Neural progenitor cell (in vitro differentiated cells): ENCODE measurements around the gene TRIM10. TPM values are rescaled to one million over a fixed set of nuclear protein-coding genes. Genes with fewer than 3 reads are reported as not detected.

Experiments
- DNase-seq: peaks from one replicate; pipeline ENCODE4 v3.0.0-alpha.2; 2016; ENCODE audit warnings: low spot score
- H2AFZ ChIP-seq: fragments of 200-600 bp; sonication (generic); replicated peaks from 2 replicates; pipeline ENCODE4 v1.6.1; 2016; ENCODE audit warnings: antibody characterized with exemption
- H3F3A ChIP-seq: fragments of 200-600 bp; sonication (generic); 2 replicates; pipeline ENCODE4 v1.6.1; 2016; ENCODE audit warnings: antibody characterized with exemption, low read depth
- H3K27ac ChIP-seq: fragments of 200-600 bp; sonication (generic); 2 replicates; pipeline ENCODE4 v1.5.1; 2016; ENCODE audit warnings: mild to moderate bottlenecking
- H3K27me3 ChIP-seq: fragments of 200-600 bp; sonication (generic); 2 replicates; pipeline ENCODE4 v1.6.1; 2016; ENCODE audit warnings: mild to moderate bottlenecking, moderate library complexity
- H3K36me3 ChIP-seq: fragments of 200-600 bp; sonication (generic); 2 replicates; pipeline ENCODE4 v1.5.1; 2016
- H3K4me1 ChIP-seq: fragments of 200-600 bp; sonication (generic); 2 replicates; pipeline ENCODE4 v1.6.1; 2016; ENCODE audit warnings: mixed run types
- H3K4me2 ChIP-seq: fragments of 200-600 bp; sonication (generic); 2 replicates; pipeline ENCODE4 v1.6.1; 2016
- H3K4me3 ChIP-seq: fragments of 200-600 bp; sonication (generic); 2 replicates; pipeline ENCODE4 v1.5.1; 2016
- H3K79me2 ChIP-seq: fragments of 200-600 bp; sonication (generic); 2 replicates; pipeline ENCODE4 v1.6.1; 2016; ENCODE audit warnings: low read depth
- H3K9ac ChIP-seq: fragments of 200-600 bp; sonication (generic); 2 replicates; pipeline ENCODE4 v1.6.1; 2016
- H3K9me3 ChIP-seq: fragments of 200-600 bp; sonication (generic); 2 replicates; pipeline ENCODE4 v1.5.1; 2016; ENCODE audit warnings: low read depth
- H4K20me1 ChIP-seq: fragments of 200-600 bp; sonication (generic); 2 replicates; pipeline ENCODE4 v1.6.1; 2016; ENCODE audit warnings: low read depth
- H3K27ac Mint-ChIP-seq: 3 replicates; pipeline ENCODE4 v1.8.0; 2021; ENCODE audit warnings: mixed read lengths
- H3K27me3 Mint-ChIP-seq: 2 replicates; pipeline ENCODE4 v1.8.0; 2022; ENCODE audit warnings: low read depth, mild to moderate bottlenecking, inconsistent platforms, moderate library complexity, mixed read lengths; ENCODE audit not compliant: insufficient read depth
- H3K36me3 Mint-ChIP-seq: 3 replicates; pipeline ENCODE4 v1.8.0; 2021; ENCODE audit warnings: mixed read lengths
- H3K4me1 Mint-ChIP-seq: 3 replicates; pipeline ENCODE4 v1.8.0; 2021; ENCODE audit warnings: mixed read lengths
- H3K4me3 Mint-ChIP-seq: 3 replicates; pipeline ENCODE4 v1.8.0; 2021; ENCODE audit warnings: mild to moderate bottlenecking, moderate library complexity, mixed read lengths
- H3K9me3 Mint-ChIP-seq: 3 replicates; pipeline ENCODE4 v1.8.0; 2020; ENCODE audit warnings: mixed read lengths
- EZH2 ChIP-seq: fragments of 200-600 bp; sonication (generic); IDR thresholded peaks from 2 replicates; pipeline ENCODE4 v1.6.1; 2017; ENCODE audit warnings: antibody characterized with exemption, mild to moderate bottlenecking, moderate library complexity
- EZH2phosphoT487 ChIP-seq: fragments of 200-600 bp; sonication (generic); IDR thresholded peaks from 2 replicates; pipeline ENCODE4 v1.6.1; 2017; ENCODE audit warnings: antibody characterized with exemption
- total RNA-seq: library from RNA; depleted of rRNA; stranded (reverse); fragments of >200 nt; gene quantifications from 2 replicates; pipeline ENCODE4 v1.2.3, GENCODE V29; 2015; ENCODE audit warnings: low replicate concordance
- TF ChIP-seq, protein P1 (sequence below): fragments of 200-600 bp; sonication (generic); IDR thresholded peaks from 2 replicates; pipeline ENCODE4 v1.5.1; 2017; ENCODE audit warnings: antibody characterized with exemption, mild to moderate bottlenecking

The TRIM10 gene
- total RNA-seq, 1 donor from 2014 or later: not detected

DNA sequence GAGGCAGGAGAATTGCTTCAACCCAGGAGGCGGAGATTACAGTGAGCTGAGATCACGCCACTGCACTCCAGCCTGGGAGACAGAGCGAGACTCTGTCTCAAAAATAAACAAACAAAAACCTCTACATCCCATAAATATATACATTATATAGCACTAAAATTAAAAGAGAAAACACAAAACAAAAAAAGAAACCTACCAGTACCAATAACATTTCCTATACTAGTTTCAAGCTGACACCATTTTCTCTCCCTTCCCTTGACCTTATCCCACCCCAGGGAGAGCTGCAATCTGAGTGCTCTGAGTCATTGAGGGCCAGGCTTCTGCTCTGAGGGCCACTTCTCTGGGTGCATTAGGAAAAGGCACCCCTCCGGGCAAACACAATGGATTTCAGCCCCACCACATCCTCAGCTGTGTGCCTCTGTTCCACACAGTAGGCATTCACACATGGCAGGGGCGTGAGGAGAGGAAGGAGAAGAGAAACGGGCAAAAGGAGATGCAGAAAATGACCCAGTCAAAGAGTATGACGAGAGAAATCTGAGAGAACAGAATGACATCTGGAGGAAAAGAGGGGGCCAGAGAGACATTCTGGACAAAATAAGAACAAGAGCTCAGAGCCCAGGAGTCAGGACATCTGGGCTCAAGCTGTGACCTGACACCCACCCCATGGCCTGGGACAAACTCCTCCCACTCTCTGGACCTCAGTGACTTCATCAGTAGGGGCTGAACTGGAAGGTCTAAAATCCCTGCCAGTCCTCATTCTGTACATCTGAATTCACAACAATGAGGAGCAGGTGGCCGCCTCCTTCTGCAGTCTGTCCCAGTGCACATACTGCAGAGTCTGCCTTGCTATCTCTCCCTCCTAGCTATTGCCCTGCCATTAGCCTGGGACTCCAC lies 34.0 kb upstream of the TRIM10 start:
- H3K4me2 ChIP-seq: peak overlapping the region; percentile 13
- no peak overlapping the region for H3K4me3 ChIP-seq
- peaks cover 7% of the 10 kb centered on the region for H3K4me1 ChIP-seq
- H3K4me1 Mint-ChIP-seq: peaks cover 4% of the 10 kb centered on the region
- H3K27ac Mint-ChIP-seq: peak overlapping the region; percentile 30
- H3K4me3 Mint-ChIP-seq: no peak overlapping the region
- H3K36me3 ChIP-seq: no peaks in the 10 kb centered on the region
- H3K9me3 Mint-ChIP-seq: no peaks in the 10 kb centered on the region
- no peaks in the 10 kb centered on the region for H3F3A ChIP-seq
- peaks cover 35% of the 10 kb centered on the region for H3K36me3 Mint-ChIP-seq
- DNase-seq: peak; percentile 24
- no peak overlapping the region for H2AFZ ChIP-seq
- peaks cover 3% of the 10 kb centered on the region for H3K27me3 Mint-ChIP-seq
- no peaks in the 10 kb centered on the region for H3K79me2 ChIP-seq
- TF ChIP-seq EZH2phosphoT487 (no peak), EZH2 (no peak)
- TF ChIP-seq, protein P1, sequence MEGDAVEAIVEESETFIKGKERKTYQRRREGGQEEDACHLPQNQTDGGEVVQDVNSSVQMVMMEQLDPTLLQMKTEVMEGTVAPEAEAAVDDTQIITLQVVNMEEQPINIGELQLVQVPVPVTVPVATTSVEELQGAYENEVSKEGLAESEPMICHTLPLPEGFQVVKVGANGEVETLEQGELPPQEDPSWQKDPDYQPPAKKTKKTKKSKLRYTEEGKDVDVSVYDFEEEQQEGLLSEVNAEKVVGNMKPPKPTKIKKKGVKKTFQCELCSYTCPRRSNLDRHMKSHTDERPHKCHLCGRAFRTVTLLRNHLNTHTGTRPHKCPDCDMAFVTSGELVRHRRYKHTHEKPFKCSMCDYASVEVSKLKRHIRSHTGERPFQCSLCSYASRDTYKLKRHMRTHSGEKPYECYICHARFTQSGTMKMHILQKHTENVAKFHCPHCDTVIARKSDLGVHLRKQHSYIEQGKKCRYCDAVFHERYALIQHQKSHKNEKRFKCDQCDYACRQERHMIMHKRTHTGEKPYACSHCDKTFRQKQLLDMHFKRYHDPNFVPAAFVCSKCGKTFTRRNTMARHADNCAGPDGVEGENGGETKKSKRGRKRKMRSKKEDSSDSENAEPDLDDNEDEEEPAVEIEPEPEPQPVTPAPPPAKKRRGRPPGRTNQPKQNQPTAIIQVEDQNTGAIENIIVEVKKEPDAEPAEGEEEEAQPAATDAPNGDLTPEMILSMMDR: no peak
- no peak overlapping the region for H3K9ac ChIP-seq
- no peaks in the 10 kb centered on the region for H3K9me3 ChIP-seq
- H4K20me1 ChIP-seq: peaks cover 2% of the 10 kb centered on the region
- no peaks in the 10 kb centered on the region for H3K27me3 ChIP-seq
- no peak overlapping the region for H3K27ac ChIP-seq

- H3K4me3 ChIP-seq: no peak overlapping the region
- H3F3A ChIP-seq: no peaks in the 10 kb centered on the region
- no peak overlapping the region for H3K4me2 ChIP-seq
- no peak overlapping the region for H2AFZ ChIP-seq
- TF ChIP-seq EZH2 (no peak), EZH2phosphoT487 (no peak)
- TF ChIP-seq, protein P1: no peak
- peaks cover 7% of the 10 kb centered on the region for H3K4me1 ChIP-seq
- Mint-ChIP-seq H3K4me3 (no peak overlapping the region), H3K27me3 (peaks cover 3% of the 10 kb centered on the region), H3K36me3 (peaks cover 46% of the 10 kb centered on the region), H3K9me3 (no peaks in the 10 kb centered on the region), H3K4me1 (peaks cover 4% of the 10 kb centered on the region), H3K27ac (no peak overlapping the region)
- H3K27me3 ChIP-seq: no peaks in the 10 kb centered on the region
- H3K79me2 ChIP-seq: no peaks in the 10 kb centered on the region
- no peak overlapping the region for H3K27ac ChIP-seq
- no peak for DNase-seq
- H4K20me1 ChIP-seq: peaks cover 2% of the 10 kb centered on the region
- H3K9ac ChIP-seq: no peak overlapping the region
- H3K36me3 ChIP-seq: no peaks in the 10 kb centered on the region
- H3K9me3 ChIP-seq: no peaks in the 10 kb centered on the region
These were observed 31.1 kb upstream of the TRIM10 start for GRCh38 chr6:30192076-30192475.

DNA sequence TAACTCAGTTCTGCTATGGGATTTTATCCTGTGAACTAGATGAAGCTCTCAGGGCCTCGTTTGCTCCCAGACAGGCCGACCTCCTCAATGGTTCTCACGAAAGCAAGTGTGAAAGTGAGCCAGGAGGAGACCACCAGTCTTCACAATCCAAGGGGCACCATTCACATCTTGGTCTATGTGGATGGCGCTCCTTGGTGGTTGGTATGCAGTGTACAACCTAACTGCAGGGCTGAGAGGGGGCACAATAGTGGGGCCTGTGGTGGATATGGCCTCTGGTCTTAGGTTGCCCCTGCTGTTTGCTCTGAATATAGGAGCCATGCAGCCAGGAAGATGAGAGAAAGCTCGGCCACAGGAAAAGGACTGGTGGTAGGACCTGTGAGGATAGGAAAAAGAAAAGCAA lies 27.5 kb upstream of the TRIM10 start:
- H3K36me3 Mint-ChIP-seq: peaks cover 55% of the 10 kb centered on the region

More for the DNA sequence above, 27.5 kb upstream of the TRIM10 start:
- Mint-ChIP-seq H3K9me3 (no peaks in the 10 kb centered on the region), H3K27me3 (peaks cover 12% of the 10 kb centered on the region), H3K4me1 (no peaks in the 10 kb centered on the region), H3K4me3 (no peak overlapping the region), H3K27ac (no peak overlapping the region)
- Histone ChIP-seq H3K27me3 (no peaks in the 10 kb centered on the region), H3K9ac (no peak overlapping the region), H3K4me3 (no peak overlapping the region), H3K36me3 (no peaks in the 10 kb centered on the region), H3K4me1 (no peaks in the 10 kb centered on the region), H3F3A (no peaks in the 10 kb centered on the region), H3K27ac (no peak overlapping the region), H2AFZ (no peak overlapping the region), H3K79me2 (no peaks in the 10 kb centered on the region), H3K9me3 (no peaks in the 10 kb centered on the region), H4K20me1 (no peaks in the 10 kb centered on the region), H3K4me2 (no peak overlapping the region)
- DNase-seq: no peak
- TF ChIP-seq, protein P1: no peak
- TF ChIP-seq EZH2: no peak
- TF ChIP-seq EZH2phosphoT487: no peak
